ENCODE results near the gene UCMA. TPM values are rescaled to one million over a fixed set of nuclear protein-coding genes. Genes with fewer than 3 reads are reported as not detected.

Gene UCMA
- total RNA-seq, 4 donors from 2014 or later: not detected

DNA sequence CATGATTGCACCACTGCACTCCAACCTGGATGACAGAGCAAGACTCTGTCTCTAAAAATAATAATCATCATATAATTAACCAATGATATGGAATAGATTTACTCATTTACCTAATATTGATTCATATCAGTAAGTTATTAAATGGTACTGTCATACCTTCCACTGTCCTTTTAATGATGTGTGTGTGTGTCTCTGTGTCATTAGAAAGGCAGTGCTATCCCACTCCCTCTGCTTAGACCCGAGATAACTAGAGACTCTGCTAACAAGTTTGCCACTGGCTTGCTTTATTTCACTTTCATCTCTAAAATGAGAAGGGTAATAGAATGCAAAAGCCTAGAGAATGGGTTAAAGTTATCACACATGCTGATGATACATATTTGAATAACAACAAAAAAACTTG is 51.8 kb downstream of the UCMA start:
- intact Hi-C loops (cut with DNase I): no loop called here
- TF ChIP-seq POLR2A (IDR thresholded peaks at IDR 0.05; ENCODE audit: low read depth) (no peak), POLR2AphosphoS5 (IDR thresholded peaks at IDR 0.05) (no peak), EP300 (IDR thresholded peaks at IDR 0.05) (no peak)
- TF ChIP-seq, protein P1, sequence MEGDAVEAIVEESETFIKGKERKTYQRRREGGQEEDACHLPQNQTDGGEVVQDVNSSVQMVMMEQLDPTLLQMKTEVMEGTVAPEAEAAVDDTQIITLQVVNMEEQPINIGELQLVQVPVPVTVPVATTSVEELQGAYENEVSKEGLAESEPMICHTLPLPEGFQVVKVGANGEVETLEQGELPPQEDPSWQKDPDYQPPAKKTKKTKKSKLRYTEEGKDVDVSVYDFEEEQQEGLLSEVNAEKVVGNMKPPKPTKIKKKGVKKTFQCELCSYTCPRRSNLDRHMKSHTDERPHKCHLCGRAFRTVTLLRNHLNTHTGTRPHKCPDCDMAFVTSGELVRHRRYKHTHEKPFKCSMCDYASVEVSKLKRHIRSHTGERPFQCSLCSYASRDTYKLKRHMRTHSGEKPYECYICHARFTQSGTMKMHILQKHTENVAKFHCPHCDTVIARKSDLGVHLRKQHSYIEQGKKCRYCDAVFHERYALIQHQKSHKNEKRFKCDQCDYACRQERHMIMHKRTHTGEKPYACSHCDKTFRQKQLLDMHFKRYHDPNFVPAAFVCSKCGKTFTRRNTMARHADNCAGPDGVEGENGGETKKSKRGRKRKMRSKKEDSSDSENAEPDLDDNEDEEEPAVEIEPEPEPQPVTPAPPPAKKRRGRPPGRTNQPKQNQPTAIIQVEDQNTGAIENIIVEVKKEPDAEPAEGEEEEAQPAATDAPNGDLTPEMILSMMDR (IDR thresholded peaks at IDR 0.05): no peak
- Histone ChIP-seq H3K27me3 (no peaks in the 10 kb centered on the region), H3K4me3 (no peak overlapping the region), H3K27ac (replicated peaks in 1 of 4) (no peak overlapping the region), H3K4me1 (no peaks in the 10 kb centered on the region), H3K36me3 (no peaks in the 10 kb centered on the region), H3K9me3 (no peaks in the 10 kb centered on the region)
- 100% methylated on average over 1 of the region's 1 CpG for WGBS
- DNase-seq (ENCODE audit: extremely low spot score): no peak

DNA sequence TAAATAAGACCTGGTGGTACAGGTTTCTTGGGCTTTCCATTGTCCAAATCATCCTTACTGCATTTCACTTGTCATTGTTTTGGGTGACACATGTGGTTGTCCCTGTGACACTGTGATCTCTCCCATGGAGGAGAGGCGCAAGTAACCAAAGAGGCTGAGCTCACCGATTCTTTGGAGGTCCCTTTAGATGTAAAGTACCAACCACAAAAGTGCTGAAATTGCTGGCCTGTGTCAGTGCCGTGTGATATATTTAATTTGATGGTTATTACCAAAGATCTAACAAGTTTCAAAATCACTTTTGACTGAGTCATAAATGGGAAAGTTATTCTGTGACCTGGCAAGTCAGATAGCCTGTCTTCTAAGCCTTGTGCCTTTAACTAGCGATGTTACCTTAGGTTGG is 53.4 kb downstream of the UCMA start:
- H3K27me3 ChIP-seq: no peaks in the 10 kb centered on the region
- no peaks in the 10 kb centered on the region for H3K4me1 ChIP-seq
- intact Hi-C loops (cut with DNase I): no loop called here
- DNase-seq (ENCODE audit: extremely low spot score): no peak
- WGBS: 98% methylated on average over 4 of the region's 4 CpGs
- no peak overlapping the region for H3K27ac ChIP-seq (replicated peaks in 1 of 4)
- H3K9me3 ChIP-seq: no peaks in the 10 kb centered on the region
- no peaks in the 10 kb centered on the region for H3K36me3 ChIP-seq
- no peak overlapping the region for H3K4me3 ChIP-seq
- no peak for TF ChIP-seq POLR2A (IDR thresholded peaks at IDR 0.05; ENCODE audit: low read depth)

- WGBS: 100% methylated on average over 2 of the region's 2 CpGs
- Histone ChIP-seq H3K27me3 (no peaks in the 10 kb centered on the region), H3K27ac (replicated peaks in 1 of 4) (no peak overlapping the region), H3K36me3 (no peaks in the 10 kb centered on the region), H3K4me3 (no peak overlapping the region), H3K9me3 (no peaks in the 10 kb centered on the region), H3K4me1 (no peaks in the 10 kb centered on the region)
- intact Hi-C loops (cut with DNase I): no loop called here
- no peak for DNase-seq (ENCODE audit: extremely low spot score)
- no peak for TF ChIP-seq EP300 (IDR thresholded peaks at IDR 0.05)
- TF ChIP-seq, protein P1 (IDR thresholded peaks at IDR 0.05): no peak
These were observed 60.6 kb downstream of the UCMA start for GRCh38 chr10:13173616-13174015.

Small RNA genes within 50 kb of the gene (small RNA-seq; reads per million reads assigned to genes)
- gene RNU6-6P: 0 reads per million in 3 donors

Other genes starting within 250 kb of the UCMA start
- 10 to 100 TPM; 23.7 to 79.1 (median 44.3) TPM for gene CCDC3, start 232.7 kb downstream of the UCMA start, total RNA-seq
- gene OPTN, start 134.2 kb downstream of the UCMA start, total RNA-seq: 10 to 100 TPM; 64.4 to 93.6 (median 79.6) TPM
- under 1 TPM in 2 of 4 donors, not detected in 2; 0.17 to 0.32 TPM for gene MCM10, start 72.8 kb downstream of the UCMA start, total RNA-seq
- 10 to 100 TPM; 29.3 to 42.8 (median 38.4) TPM for gene PHYH, start 65.7 kb upstream of the UCMA start, total RNA-seq
- 10 to 100 TPM; 37.0 to 53.1 (median 46.0) TPM for gene SEPHS1, start 113.9 kb upstream of the UCMA start, total RNA-seq

All from esophagus muscularis mucosa (tissue), 4 donors.